Common myeloid progenitor, CD34-positive (primary cell): Measurements from ENCODE around the gene RBM26.

Experiments
- CTCF ChIA-PET: fragments of 350-600 bp; sonication (Branson Sonifier 250); formaldehyde crosslinking; loops from one replicate; lab custom pipeline; 2021; ENCODE audit warnings: antibody characterized with exemption; lab: Charles Lee
- POLR2A ChIA-PET: fragments of 350-600 bp; sonication (Branson Sonifier 250); formaldehyde crosslinking; loops from one replicate; lab custom pipeline; 2021; ENCODE audit warnings: antibody characterized with exemption; lab: Charles Lee
- DNase-seq, 3 donors: peaks; one replicate each; pipeline versions ENCODE4 v3.0.0 to v3.0.0-alpha.2; 2013
- H3K27ac ChIP-seq, 2 experiments: 1 replicate in 1 of 2; 2 replicates in 1 of 2; pipeline ENCODE4 v1.7.0; 2013; ENCODE audit warnings: inconsistent platforms in 2 of 2, low read length in 2 of 2, mild to moderate bottlenecking in 2 of 2, low read depth in 1 of 2, moderate library complexity in 1 of 2; ENCODE audit not compliant: severe bottlenecking in 2 of 2, insufficient read depth in 1 of 2, poor library complexity in 1 of 2
- H3K27me3 ChIP-seq, 5 experiments: replicated peaks in 2 of 5; 1 replicate in 3 of 5; 2 replicates in 2 of 5; pipeline versions ENCODE4 v1.6.1 to v1.7.0; 2013; ENCODE audit warnings: low read length in 4 of 5, mild to moderate bottlenecking in 2 of 5, moderate library complexity in 2 of 5, inconsistent platforms in 1 of 5; ENCODE audit not compliant: insufficient read depth in 5 of 5, control insufficient read depth in 4 of 5
- H3K36me3 ChIP-seq, 4 experiments: 1 replicate in 2 of 4; 2 replicates in 2 of 4; pipeline versions ENCODE4 v1.6.1 to v1.7.0; 2013; ENCODE audit warnings: low read length in 3 of 4, control low read depth in 1 of 4, mild to moderate bottlenecking in 1 of 4; ENCODE audit not compliant: control insufficient read depth in 4 of 4, insufficient read depth in 4 of 4
- H3K4me1 ChIP-seq, 4 experiments: 1 replicate in 3 of 4; 2 replicates in 1 of 4; pipeline versions ENCODE4 v1.6.1 to v1.7.1; 2013; ENCODE audit warnings: low read length in 3 of 4, mild to moderate bottlenecking in 3 of 4, control low read depth in 1 of 4, inconsistent platforms in 1 of 4, moderate library complexity in 1 of 4; ENCODE audit not compliant: control insufficient read depth in 4 of 4, insufficient read depth in 4 of 4; ENCODE audit errors: control extremely low read depth in 1 of 4
- H3K4me3 ChIP-seq, 7 experiments: 1 replicate in 4 of 7; 2 replicates in 3 of 7; pipeline versions ENCODE4 v1.5.1 to v1.7.0; 2013; ENCODE audit warnings: mild to moderate bottlenecking in 7 of 7, low read length in 6 of 7, moderate library complexity in 6 of 7, inconsistent platforms in 2 of 7, low read depth in 2 of 7, control low read depth in 1 of 7; ENCODE audit not compliant: insufficient read depth in 4 of 7, control insufficient read depth in 1 of 7; ENCODE audit errors: extremely low read depth in 1 of 7
- H3K9me3 ChIP-seq, 5 experiments: 1 replicate in 4 of 5; 2 replicates in 1 of 5; pipeline versions ENCODE4 v1.6.1 to v1.7.1; 2013; ENCODE audit warnings: low read length in 4 of 5, mild to moderate bottlenecking in 2 of 5, inconsistent platforms in 1 of 5, low read depth in 1 of 5, moderate library complexity in 1 of 5; ENCODE audit not compliant: control insufficient read depth in 4 of 5, insufficient read depth in 2 of 5; ENCODE audit errors: control extremely low read depth in 1 of 5
- WGBS: methylation state at CpG from one replicate; pipeline ENCODE4 v1.1.5; 2013; ENCODE audit not compliant: insufficient coverage; 5-methylcytosine and 5-hydroxymethylcytosine counted together

Gene RBM26

DNA sequence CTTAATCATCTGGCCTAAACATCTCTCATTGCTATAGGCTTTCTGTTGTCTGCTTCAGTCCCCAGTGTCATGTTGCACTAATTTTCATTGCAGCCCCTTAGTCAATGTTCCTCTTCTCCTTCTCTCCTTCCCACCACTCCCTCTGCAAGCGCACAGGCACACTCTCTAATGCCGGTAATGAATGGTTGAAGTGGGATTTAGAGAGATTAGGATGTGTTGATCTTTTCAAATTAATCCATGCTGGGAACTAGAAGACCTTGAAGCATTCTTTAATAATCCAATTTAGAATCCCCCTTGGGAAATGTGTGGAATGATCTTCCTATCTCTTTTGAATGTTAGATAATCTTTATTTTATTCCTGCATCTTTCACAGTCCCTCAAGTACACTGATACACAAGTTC is 41.7 kb upstream of the RBM26 start:
- no peaks in the 10 kb centered on the region for H3K36me3 ChIP-seq
- H3K27me3 ChIP-seq, result peaks cover 0 to 4% (median 2%) of the 10 kb centered on the region in 5 experiments
- no peak overlapping the region for H3K27ac ChIP-seq
- CTCF ChIA-PET, result no interaction called here
- WGBS, result no CpG with 5 or more reads among the region's 2 CpGs
- no peak for DNase-seq
- H3K4me3 ChIP-seq, result no peak overlapping the region
- no peaks in the 10 kb centered on the region for H3K9me3 ChIP-seq
- peaks cover 0 to 11% (median under 1%) of the 10 kb centered on the region in 4 experiments for H3K4me1 ChIP-seq
- POLR2A ChIA-PET, result no interaction called here

DNA sequence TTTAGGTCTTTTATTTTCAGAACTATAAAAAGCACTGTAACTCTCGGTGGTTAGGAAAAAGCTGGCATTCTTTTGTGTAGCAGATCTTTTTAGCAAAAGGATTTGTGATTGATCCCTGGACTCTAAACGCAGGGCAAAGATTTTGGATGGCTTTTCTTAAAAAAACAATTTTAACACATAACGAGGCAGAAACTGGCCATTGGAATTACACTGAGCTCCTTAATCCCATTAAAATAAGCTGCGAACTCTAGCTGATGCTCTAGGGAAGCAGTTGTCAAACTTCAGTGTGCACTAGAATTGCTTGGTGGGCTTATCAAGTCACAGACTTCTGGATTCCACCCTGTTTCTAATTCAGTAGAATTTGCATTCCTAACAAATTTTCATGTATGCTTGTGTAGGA is 41.1 kb upstream of the RBM26 start:
- Histone ChIP-seq H3K4me3 (no peak overlapping the region), H3K27me3 (peaks cover 0 to 2% (median 0%) of the 10 kb centered on the region in 5 experiments), H3K27ac (no peak overlapping the region), H3K36me3 (no peaks in the 10 kb centered on the region), H3K4me1 (peaks cover 0 to 11% (median under 1%) of the 10 kb centered on the region in 4 experiments), H3K9me3 (no peaks in the 10 kb centered on the region)
- DNase-seq, result no peak
- ChIA-PET POLR2A (no interaction called here), CTCF (no interaction called here)
- WGBS, result no CpG with 5 or more reads among the region's 4 CpGs

DNA sequence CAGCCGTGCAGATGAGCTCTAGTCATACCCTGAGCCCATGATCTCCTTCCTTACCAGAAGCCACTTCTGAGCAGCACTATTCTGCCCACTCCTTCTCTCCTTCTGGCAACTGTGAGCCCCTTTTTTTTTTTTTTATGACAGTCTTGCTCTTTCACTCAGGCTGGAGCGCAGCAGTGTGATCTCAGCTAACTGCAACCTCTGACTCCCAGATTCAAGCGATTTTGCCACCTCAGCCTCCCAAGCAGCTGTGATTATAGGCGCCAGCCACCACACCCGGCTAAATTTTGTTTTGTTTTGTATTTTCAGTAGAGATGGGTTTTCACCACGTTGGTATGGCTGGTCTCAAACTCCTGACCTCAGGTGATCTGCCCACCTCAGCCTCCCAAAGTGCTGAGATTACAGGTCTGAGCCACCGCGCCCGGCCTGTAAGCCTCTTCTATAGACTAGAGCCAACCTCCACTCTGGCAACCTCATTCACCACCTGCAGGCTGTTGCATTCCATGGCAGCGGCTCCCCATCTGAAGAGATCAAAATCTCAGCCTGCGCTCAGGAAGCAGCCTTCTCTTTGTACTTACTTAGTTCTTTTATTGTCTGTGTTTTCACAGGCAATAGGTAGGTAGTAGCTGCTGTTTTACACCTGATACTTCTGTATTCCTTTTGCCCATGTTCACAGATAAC is 40.1 kb upstream of the RBM26 start:
- ChIA-PET POLR2A (no interaction called here), CTCF (interaction anchor here (0.8 kb wide), 1 partner anchor 22 kb away, joined by 3 read pairs; no protein-coding TSS in a partner anchor)

DNA sequence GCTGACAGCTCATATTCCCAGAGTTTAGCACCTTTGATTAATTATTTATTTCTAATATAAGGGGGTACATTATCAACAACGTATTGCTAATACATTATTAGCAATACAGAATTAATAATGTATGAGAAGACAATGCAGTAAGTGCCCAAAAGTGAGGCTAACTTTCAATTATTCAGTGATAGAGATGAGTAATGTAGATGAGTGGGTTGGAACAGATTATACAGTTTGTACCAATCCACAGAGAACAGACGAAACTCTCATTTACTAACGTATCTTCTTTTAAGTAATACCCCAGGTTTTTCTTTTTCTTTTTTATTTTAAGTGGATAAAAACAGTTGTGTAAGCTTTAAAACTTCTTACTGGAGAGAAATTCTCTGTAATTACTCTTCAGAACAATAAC is 36.7 kb upstream of the RBM26 start:
- DNase-seq, result no peak
- H3K27ac ChIP-seq, result no peak overlapping the region
- peaks cover 0 to 2% (median 0%) of the 10 kb centered on the region in 5 experiments for H3K27me3 ChIP-seq
- H3K4me1 ChIP-seq, result no peaks in the 10 kb centered on the region
- ChIA-PET POLR2A (no interaction called here), CTCF (interaction anchor here (1.7 kb wide), 1 partner anchor 97 kb away, joined by 4 read pairs; no protein-coding TSS in a partner anchor)
- WGBS, result no CpG with 5 or more reads among the region's 3 CpGs
- H3K4me3 ChIP-seq, result no peak overlapping the region
- no peaks in the 10 kb centered on the region for H3K9me3 ChIP-seq
- no peaks in the 10 kb centered on the region for H3K36me3 ChIP-seq

More for the DNA sequence above, 40.1 kb upstream of the RBM26 start:
- Histone ChIP-seq H3K27me3 (peaks cover 0 to 2% (median 0%) of the 10 kb centered on the region in 5 experiments), H3K4me1 (peaks cover 0 to 2% (median under 1%) of the 10 kb centered on the region in 4 experiments), H3K9me3 (no peaks in the 10 kb centered on the region), H3K36me3 (no peaks in the 10 kb centered on the region), H3K27ac (no peak overlapping the region), H3K4me3 (no peak overlapping the region)
- WGBS, result 100% methylated on average over 5 of the region's 11 CpGs
- DNase-seq, result no peak

DNA sequence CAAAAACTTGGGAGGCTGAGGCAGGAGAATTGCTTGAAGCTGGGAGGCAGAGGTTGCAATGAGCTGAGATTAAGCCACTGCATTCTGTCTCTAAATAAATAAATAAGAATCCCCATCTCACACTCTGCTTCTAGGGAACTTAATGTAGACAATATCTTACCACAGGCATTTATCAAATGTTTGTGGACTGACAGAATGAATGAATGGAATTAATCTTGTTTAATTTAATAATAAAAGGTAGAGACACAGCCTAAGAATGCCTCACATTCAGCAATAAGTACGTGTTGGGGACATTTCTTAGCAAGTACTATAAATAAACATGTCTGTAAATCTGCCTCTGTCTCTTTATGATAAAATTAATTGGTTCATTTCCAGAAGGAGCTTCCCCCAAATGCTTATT is 36.2 kb upstream of the RBM26 start:
- no peak overlapping the region for H3K4me3 ChIP-seq
- no CpG with 5 or more reads among the region's 1 CpG for WGBS
- no peak overlapping the region for H3K27ac ChIP-seq
- ChIA-PET CTCF (interaction anchor here (1.7 kb wide), 1 partner anchor 98 kb away, joined by 4 read pairs; no protein-coding TSS in a partner anchor), POLR2A (no interaction called here)
- H3K9me3 ChIP-seq, result no peaks in the 10 kb centered on the region
- DNase-seq, result no peak
- no peaks in the 10 kb centered on the region for H3K4me1 ChIP-seq
- H3K27me3 ChIP-seq, result peaks cover 0 to 2% (median 0%) of the 10 kb centered on the region in 5 experiments
- no peaks in the 10 kb centered on the region for H3K36me3 ChIP-seq

DNA sequence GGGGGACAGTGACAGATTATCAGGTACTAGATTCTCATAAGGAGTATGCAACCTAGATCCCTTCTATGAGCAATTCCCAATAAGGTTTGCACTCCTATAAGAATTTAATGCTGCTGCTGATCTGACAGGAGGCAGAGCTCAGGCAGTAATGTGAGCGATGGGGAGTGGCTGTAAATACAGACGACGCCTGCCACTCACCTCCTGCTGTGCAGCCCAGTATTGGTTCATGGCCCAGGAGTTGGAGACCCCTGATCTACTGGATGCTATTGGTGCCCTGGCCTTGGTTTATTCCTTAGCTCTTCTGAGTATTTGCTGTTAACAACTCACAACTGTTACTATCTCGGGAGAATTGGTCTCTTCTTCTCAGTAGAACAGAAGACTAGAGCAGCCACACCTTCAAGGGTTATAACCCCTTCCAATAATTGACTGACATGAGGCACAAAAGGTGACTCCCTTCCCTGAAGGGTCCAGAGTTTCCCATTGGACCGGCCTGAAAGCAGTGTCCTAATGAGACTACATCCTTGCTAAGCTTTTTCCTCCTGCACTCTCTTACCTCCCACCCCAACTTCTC is 35.0 kb upstream of the RBM26 start:
- no peak overlapping the region for H3K4me3 ChIP-seq
- no peaks in the 10 kb centered on the region for H3K4me1 ChIP-seq
- no peaks in the 10 kb centered on the region for H3K9me3 ChIP-seq
- 100% methylated on average over 4 of the region's 5 CpGs for whole genome bisulfite sequencing
- CTCF ChIA-PET, result interaction anchor here (1.2 to 1.7 kb wide), 2 partner anchors 99 to 110 kb away, joined by 3 to 4 read pairs; no protein-coding TSS in a partner anchor
- peaks cover 0 to 2% (median 0%) of the 10 kb centered on the region in 5 experiments for H3K27me3 ChIP-seq
- H3K27ac ChIP-seq, result no peak overlapping the region
- H3K36me3 ChIP-seq, result no peaks in the 10 kb centered on the region
- POLR2A ChIA-PET, result no interaction called here
- DNase-seq, result no peak

DNA sequence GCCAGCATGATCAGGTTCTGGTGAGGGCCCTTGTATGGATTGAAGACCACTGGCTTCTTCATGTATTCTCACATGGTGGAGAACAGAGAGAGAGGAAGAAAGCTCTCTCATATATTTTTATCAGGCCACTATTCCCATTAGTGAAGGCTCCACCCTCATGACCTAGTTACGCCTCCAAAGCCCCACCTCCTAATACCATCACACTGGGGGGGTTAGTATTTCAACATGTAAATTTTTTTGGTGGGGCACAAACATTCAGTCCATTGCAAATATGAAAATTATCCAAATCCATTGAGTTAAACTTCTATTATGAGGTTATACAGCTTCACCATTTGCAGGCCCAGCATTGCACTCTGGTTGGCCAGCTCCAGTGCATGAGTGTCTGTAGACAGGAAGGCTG is 33.2 kb upstream of the RBM26 start:
- Histone ChIP-seq H3K27me3 (peaks cover 0 to 2% (median 0%) of the 10 kb centered on the region in 5 experiments), H3K36me3 (no peaks in the 10 kb centered on the region), H3K4me1 (no peaks in the 10 kb centered on the region), H3K4me3 (no peak overlapping the region), H3K27ac (no peak overlapping the region), H3K9me3 (no peaks in the 10 kb centered on the region)
- POLR2A ChIA-PET, result no interaction called here
- no peak for DNase-seq
- no CpG with 5 or more reads among the region's 1 CpG for WGBS
- CTCF ChIA-PET, result no interaction called here
